ENCODE results near the gene PDZD2.

The PDZD2 gene

GRCh38 chr5:32130865-32131264 is 491.9 kb downstream of the PDZD2 start:
- DNase-seq (ENCODE audit: low spot score) = no peak
- TF ChIP-seq, protein P1, sequence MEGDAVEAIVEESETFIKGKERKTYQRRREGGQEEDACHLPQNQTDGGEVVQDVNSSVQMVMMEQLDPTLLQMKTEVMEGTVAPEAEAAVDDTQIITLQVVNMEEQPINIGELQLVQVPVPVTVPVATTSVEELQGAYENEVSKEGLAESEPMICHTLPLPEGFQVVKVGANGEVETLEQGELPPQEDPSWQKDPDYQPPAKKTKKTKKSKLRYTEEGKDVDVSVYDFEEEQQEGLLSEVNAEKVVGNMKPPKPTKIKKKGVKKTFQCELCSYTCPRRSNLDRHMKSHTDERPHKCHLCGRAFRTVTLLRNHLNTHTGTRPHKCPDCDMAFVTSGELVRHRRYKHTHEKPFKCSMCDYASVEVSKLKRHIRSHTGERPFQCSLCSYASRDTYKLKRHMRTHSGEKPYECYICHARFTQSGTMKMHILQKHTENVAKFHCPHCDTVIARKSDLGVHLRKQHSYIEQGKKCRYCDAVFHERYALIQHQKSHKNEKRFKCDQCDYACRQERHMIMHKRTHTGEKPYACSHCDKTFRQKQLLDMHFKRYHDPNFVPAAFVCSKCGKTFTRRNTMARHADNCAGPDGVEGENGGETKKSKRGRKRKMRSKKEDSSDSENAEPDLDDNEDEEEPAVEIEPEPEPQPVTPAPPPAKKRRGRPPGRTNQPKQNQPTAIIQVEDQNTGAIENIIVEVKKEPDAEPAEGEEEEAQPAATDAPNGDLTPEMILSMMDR (IDR thresholded peaks at IDR 0.05; ENCODE audit: extremely low read depth, missing control alignments) = no peak

DNA sequence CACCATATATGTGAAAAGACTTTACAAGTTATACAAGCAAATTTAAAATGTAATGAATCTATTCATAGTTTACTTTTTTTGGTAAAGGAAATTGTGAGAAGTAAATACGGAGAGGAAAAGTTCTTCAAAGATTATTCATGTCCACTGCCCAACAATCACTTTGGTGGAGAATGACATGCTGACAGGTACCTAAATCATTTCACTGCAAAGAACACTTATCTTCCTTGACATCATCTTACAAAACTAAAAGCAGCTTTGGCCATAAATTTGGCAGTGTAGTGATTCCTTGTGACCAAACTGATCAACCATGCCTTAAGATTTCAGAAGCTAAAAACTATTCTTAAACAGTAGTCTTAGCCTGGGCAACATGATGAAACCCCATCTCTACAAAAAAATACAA is 492.7 kb downstream of the PDZD2 start:
- DNase-seq (ENCODE audit: low spot score) = no peak
- TF ChIP-seq, protein P1 (IDR thresholded peaks at IDR 0.05; ENCODE audit: extremely low read depth, missing control alignments) = no peak

DNA sequence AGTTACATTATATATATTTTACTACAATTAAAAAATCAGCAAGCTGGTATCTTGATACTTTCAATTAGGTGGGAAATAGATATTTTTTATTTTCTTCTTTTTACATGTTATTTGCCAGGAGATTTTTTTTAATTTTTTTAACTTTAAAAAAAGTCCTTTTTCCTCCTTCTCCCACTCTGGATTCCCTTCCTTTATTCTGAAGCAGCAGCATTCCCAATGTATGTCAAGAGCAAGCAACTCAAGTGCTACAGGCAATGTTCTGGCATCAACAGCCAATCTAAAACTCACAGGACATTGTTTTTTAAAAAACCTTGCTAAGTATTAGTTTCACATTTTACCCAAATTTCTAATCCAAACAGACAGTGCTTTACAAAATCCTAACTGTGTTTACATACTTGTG is 493.8 kb downstream of the PDZD2 start:
- no peak for DNase-seq (ENCODE audit: low spot score)
- TF ChIP-seq, protein P1 (IDR thresholded peaks at IDR 0.05; ENCODE audit: extremely low read depth, missing control alignments) = no peak

DNA sequence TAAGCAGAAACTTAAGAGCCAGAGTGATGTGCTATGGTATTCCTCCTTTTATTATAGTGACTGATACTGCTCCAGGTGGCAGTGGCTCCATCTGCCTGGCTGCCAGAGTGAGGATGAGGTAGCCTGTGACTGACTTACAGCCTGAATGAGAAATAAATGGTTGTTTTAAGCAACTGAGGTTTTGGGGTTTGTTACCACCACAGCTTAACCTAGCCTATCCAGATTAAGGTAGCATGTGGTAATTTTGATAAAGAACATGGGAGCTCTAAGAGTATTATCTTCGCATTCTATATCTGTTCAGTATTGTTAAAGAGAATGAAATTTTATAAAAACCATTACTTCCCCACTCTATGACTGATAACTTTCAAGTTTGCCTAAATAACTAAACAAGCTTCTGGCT is 496.2 kb downstream of the PDZD2 start:
- no peak for DNase-seq (ENCODE audit: low spot score)
- TF ChIP-seq, protein P1 (IDR thresholded peaks at IDR 0.05; ENCODE audit: extremely low read depth, missing control alignments) = no peak

GRCh38 chr5:32136342-32136741 is 497.4 kb downstream of the PDZD2 start:
- TF ChIP-seq, protein P1 (IDR thresholded peaks at IDR 0.05; ENCODE audit: extremely low read depth, missing control alignments) = no peak
- DNase-seq (ENCODE audit: low spot score) = no peak

GRCh38 chr5:32138839-32139493 is 500.0 kb downstream of the PDZD2 start:
- no peak for DNase-seq (ENCODE audit: low spot score)
- TF ChIP-seq, protein P1 (IDR thresholded peaks at IDR 0.05; ENCODE audit: extremely low read depth, missing control alignments) = no peak

- no peak for DNase-seq (ENCODE audit: low spot score)
- TF ChIP-seq, protein P1 (IDR thresholded peaks at IDR 0.05; ENCODE audit: extremely low read depth, missing control alignments) = no peak
These were observed 504.9 kb downstream of the PDZD2 start for GRCh38 chr5:32143617-32144377.
